ENCODE data around the gene FBXW10B.
"Not testable (repeated sequence)": the region's sequence is repeated elsewhere in the genome, so short reads cannot be mapped to it uniquely, and the experiment has no call there.

Gene FBXW10B

GRCh38 chr17:15590844-15591243, 28.7 kb downstream of the FBXW10B start:
- H3K4me1 ChIP-seq (ENCODE audit: control insufficient read depth, insufficient read depth, low read length, poor library complexity, severe bottlenecking): not testable (repeated sequence)

GRCh38 chr17:15589544-15590536, 29.7 kb downstream of the FBXW10B start:
- not testable (repeated sequence) for H3K36me3 ChIP-seq (ENCODE audit: control insufficient read depth, insufficient read depth, low read length); H3K27me3 ChIP-seq (replicated peaks; ENCODE audit: control insufficient read depth, insufficient read depth, low read length, poor library complexity, severe bottlenecking); H3K4me3 ChIP-seq (ENCODE audit: insufficient read depth, low read depth, low read length, poor library complexity, severe bottlenecking); H3K9me3 ChIP-seq (ENCODE audit: control insufficient read depth, low read length); DNase-seq; H3K27ac ChIP-seq (ENCODE audit: insufficient read depth, low read length, poor library complexity, severe bottlenecking); H3K4me1 ChIP-seq (ENCODE audit: control insufficient read depth, insufficient read depth, low read length, poor library complexity, severe bottlenecking)

More at GRCh38 chr17:15590844-15591243, 28.7 kb downstream of the FBXW10B start:
- DNase-seq; H3K4me3 ChIP-seq (ENCODE audit: insufficient read depth, low read depth, low read length, poor library complexity, severe bottlenecking); H3K36me3 ChIP-seq (ENCODE audit: control insufficient read depth, insufficient read depth, low read length); H3K27me3 ChIP-seq (replicated peaks; ENCODE audit: control insufficient read depth, insufficient read depth, low read length, poor library complexity, severe bottlenecking); H3K9me3 ChIP-seq (ENCODE audit: control insufficient read depth, low read length); H3K27ac ChIP-seq (ENCODE audit: insufficient read depth, low read length, poor library complexity, severe bottlenecking): not testable (repeated sequence)

DNA sequence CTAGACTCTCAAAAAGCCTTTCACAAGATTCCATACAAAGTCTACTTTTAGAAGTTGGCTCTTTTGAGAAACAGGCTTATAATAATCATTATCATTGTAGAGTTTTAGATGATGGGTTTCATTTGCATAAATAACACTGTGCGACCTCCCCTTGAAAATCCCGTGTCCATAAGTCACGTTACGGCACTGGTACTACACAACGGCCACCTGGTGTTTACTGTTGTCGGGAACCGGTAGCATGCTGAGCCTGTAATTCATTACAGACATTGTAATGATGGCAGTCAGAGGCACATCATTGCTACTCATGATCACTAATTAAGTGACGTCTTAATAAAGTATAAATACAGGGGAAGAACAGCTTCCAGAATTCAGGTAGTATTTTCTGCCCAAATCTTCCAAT, 31.5 kb downstream of the FBXW10B start:
- not testable (repeated sequence) for H3K36me3 ChIP-seq (ENCODE audit: control insufficient read depth, insufficient read depth, low read length); H3K27ac ChIP-seq (ENCODE audit: insufficient read depth, low read length, poor library complexity, severe bottlenecking); H3K4me1 ChIP-seq (ENCODE audit: control insufficient read depth, insufficient read depth, low read length, poor library complexity, severe bottlenecking); H3K27me3 ChIP-seq (replicated peaks; ENCODE audit: control insufficient read depth, insufficient read depth, low read length, poor library complexity, severe bottlenecking); H3K4me3 ChIP-seq (ENCODE audit: insufficient read depth, low read depth, low read length, poor library complexity, severe bottlenecking); H3K9me3 ChIP-seq (ENCODE audit: control insufficient read depth, low read length); DNase-seq

- not testable (repeated sequence) for H3K27ac ChIP-seq (ENCODE audit: insufficient read depth, low read length, poor library complexity, severe bottlenecking); H3K4me1 ChIP-seq (ENCODE audit: control insufficient read depth, insufficient read depth, low read length, poor library complexity, severe bottlenecking); H3K27me3 ChIP-seq (replicated peaks; ENCODE audit: control insufficient read depth, insufficient read depth, low read length, poor library complexity, severe bottlenecking); DNase-seq; H3K4me3 ChIP-seq (ENCODE audit: insufficient read depth, low read depth, low read length, poor library complexity, severe bottlenecking); H3K9me3 ChIP-seq (ENCODE audit: control insufficient read depth, low read length); H3K36me3 ChIP-seq (ENCODE audit: control insufficient read depth, insufficient read depth, low read length)
Observed at GRCh38 chr17:15583313-15583712, 36.2 kb downstream of the FBXW10B start.

GRCh38 chr17:15581462-15581861, 38.0 kb downstream of the FBXW10B start:
- H3K27me3 ChIP-seq (replicated peaks; ENCODE audit: control insufficient read depth, insufficient read depth, low read length, poor library complexity, severe bottlenecking); H3K27ac ChIP-seq (ENCODE audit: insufficient read depth, low read length, poor library complexity, severe bottlenecking); H3K4me1 ChIP-seq (ENCODE audit: control insufficient read depth, insufficient read depth, low read length, poor library complexity, severe bottlenecking); H3K36me3 ChIP-seq (ENCODE audit: control insufficient read depth, insufficient read depth, low read length); H3K9me3 ChIP-seq (ENCODE audit: control insufficient read depth, low read length); H3K4me3 ChIP-seq (ENCODE audit: insufficient read depth, low read depth, low read length, poor library complexity, severe bottlenecking); DNase-seq: not testable (repeated sequence)

DNA sequence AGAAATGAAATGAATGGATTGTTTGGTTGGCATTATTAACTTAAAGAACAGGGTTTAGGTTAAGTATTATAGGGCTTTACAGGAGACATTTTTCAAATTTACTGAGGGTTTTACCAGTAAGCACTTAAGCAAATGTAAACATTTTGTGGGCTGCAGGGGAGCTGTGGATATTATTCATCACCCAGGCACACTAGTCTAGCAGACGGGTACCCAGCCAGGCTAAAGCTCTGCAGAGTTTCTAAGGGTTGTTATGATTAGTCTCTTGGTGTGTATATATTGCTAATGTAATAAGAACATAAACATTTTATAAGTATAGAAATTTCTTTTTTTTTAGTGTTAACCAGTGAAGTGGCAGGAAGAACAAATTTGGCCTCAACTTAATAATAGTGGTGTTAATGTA, 42.7 kb downstream of the FBXW10B start:
- H3K4me3 ChIP-seq (ENCODE audit: insufficient read depth, low read depth, low read length, poor library complexity, severe bottlenecking); H3K9me3 ChIP-seq (ENCODE audit: control insufficient read depth, low read length); H3K36me3 ChIP-seq (ENCODE audit: control insufficient read depth, insufficient read depth, low read length); DNase-seq; H3K27ac ChIP-seq (ENCODE audit: insufficient read depth, low read length, poor library complexity, severe bottlenecking); H3K4me1 ChIP-seq (ENCODE audit: control insufficient read depth, insufficient read depth, low read length, poor library complexity, severe bottlenecking); H3K27me3 ChIP-seq (replicated peaks; ENCODE audit: control insufficient read depth, insufficient read depth, low read length, poor library complexity, severe bottlenecking): not testable (repeated sequence)

GRCh38 chr17:15574660-15575059, 44.8 kb downstream of the FBXW10B start:
- H3K36me3 ChIP-seq (ENCODE audit: control insufficient read depth, insufficient read depth, low read length); H3K27ac ChIP-seq (ENCODE audit: insufficient read depth, low read length, poor library complexity, severe bottlenecking); H3K4me1 ChIP-seq (ENCODE audit: control insufficient read depth, insufficient read depth, low read length, poor library complexity, severe bottlenecking); DNase-seq; H3K4me3 ChIP-seq (ENCODE audit: insufficient read depth, low read depth, low read length, poor library complexity, severe bottlenecking); H3K27me3 ChIP-seq (replicated peaks; ENCODE audit: control insufficient read depth, insufficient read depth, low read length, poor library complexity, severe bottlenecking); H3K9me3 ChIP-seq (ENCODE audit: control insufficient read depth, low read length): not testable (repeated sequence)

GRCh38 chr17:15573870-15574269, 45.6 kb downstream of the FBXW10B start:
- H3K9me3 ChIP-seq (ENCODE audit: control insufficient read depth, low read length); H3K36me3 ChIP-seq (ENCODE audit: control insufficient read depth, insufficient read depth, low read length); H3K27ac ChIP-seq (ENCODE audit: insufficient read depth, low read length, poor library complexity, severe bottlenecking); H3K27me3 ChIP-seq (replicated peaks; ENCODE audit: control insufficient read depth, insufficient read depth, low read length, poor library complexity, severe bottlenecking); H3K4me3 ChIP-seq (ENCODE audit: insufficient read depth, low read depth, low read length, poor library complexity, severe bottlenecking); DNase-seq; H3K4me1 ChIP-seq (ENCODE audit: control insufficient read depth, insufficient read depth, low read length, poor library complexity, severe bottlenecking): not testable (repeated sequence)
